NCI-H187 (cell line): Measurements from ENCODE around the gene STEAP1B.
"Not testable (repeated sequence)": the region's sequence is repeated elsewhere in the genome, so short reads cannot be mapped to it uniquely, and the experiment has no call there.

ENCODE experiments used
- DNase-seq, 2 experiments: peaks; one replicate each; lab custom pipeline; 2025; lab: John Stamatoyannopoulos, UW

The STEAP1B gene

GRCh38 chr7:22496912-22497311 is 3.1 kb downstream of the STEAP1B start:
- DNase-seq: not testable (repeated sequence)

- not testable (repeated sequence) for DNase-seq
Measured at GRCh38 chr7:22496296-22496888, 3.6 kb downstream of the STEAP1B start.

GRCh38 chr7:22493160-22493925 is 6.6 kb downstream of the STEAP1B start:
- DNase-seq: not testable (repeated sequence)

- peak; percentile 50 to 55 for DNase-seq
Measured at GRCh38 chr7:22488643-22489462, 11.1 kb downstream of the STEAP1B start.

- no peak for DNase-seq
Measured at GRCh38 chr7:22487978-22488642, 11.9 kb downstream of the STEAP1B start.

- no peak for DNase-seq
Measured at GRCh38 chr7:22486597-22486996, 13.4 kb downstream of the STEAP1B start.

GRCh38 chr7:22485189-22485588 is 14.8 kb downstream of the STEAP1B start:
- DNase-seq: no peak

- no peak for DNase-seq
Measured at GRCh38 chr7:22482503-22482902, 17.5 kb downstream of the STEAP1B start.

- DNase-seq: no peak
Measured at GRCh38 chr7:22481726-22482125, 18.3 kb downstream of the STEAP1B start.

GRCh38 chr7:22480523-22481075 is 19.4 kb downstream of the STEAP1B start:
- DNase-seq: peak; percentile 82 to 85

- DNase-seq: no peak
Measured at GRCh38 chr7:22477876-22478450, 22.0 kb downstream of the STEAP1B start.

GRCh38 chr7:22477262-22477661 is 22.7 kb downstream of the STEAP1B start:
- no peak for DNase-seq

- no peak for DNase-seq
Measured at GRCh38 chr7:22476824-22477223, 23.2 kb downstream of the STEAP1B start.

- no peak for DNase-seq
Measured at GRCh38 chr7:22474645-22475044, 25.3 kb downstream of the STEAP1B start.

GRCh38 chr7:22470981-22471380 is 29.0 kb downstream of the STEAP1B start:
- DNase-seq: no peak

GRCh38 chr7:22469371-22470143 is 30.4 kb downstream of the STEAP1B start:
- peak; percentile 45 for DNase-seq

- DNase-seq: no peak
Measured at GRCh38 chr7:22468609-22469008, 31.4 kb downstream of the STEAP1B start.

- no peak for DNase-seq
Measured at GRCh38 chr7:22464299-22464698, 35.7 kb downstream of the STEAP1B start.

GRCh38 chr7:22460363-22460988 is 39.5 kb downstream of the STEAP1B start:
- DNase-seq: no peak

GRCh38 chr7:22457471-22457870 is 42.5 kb downstream of the STEAP1B start:
- DNase-seq: no peak
